Liver (tissue), 9 donors: ENCODE measurements around the gene SPEG. TPM values are rescaled to one million over a fixed set of nuclear protein-coding genes. Genes with fewer than 3 reads are reported as not detected.

Source experiments
- DNase-seq: peaks from one replicate; pipeline ENCODE4 v3.0.0-alpha.2; 2017; ENCODE audit warnings: low spot score
- H3K27ac ChIP-seq, 2 donors: one replicate each; pipeline ENCODE4 v1.7.0; 2013; ENCODE audit warnings: inconsistent platforms in 2 of 2, low read length in 2 of 2, control low read depth in 1 of 2, low read depth in 1 of 2, mild to moderate bottlenecking in 1 of 2
- H3K27me3 ChIP-seq, 4 donors: one replicate each; pipeline versions ENCODE4 v1.6.1 to v1.7.0; 2013; ENCODE audit warnings: low read length in 3 of 4, inconsistent platforms in 1 of 4, mild to moderate bottlenecking in 1 of 4, moderate library complexity in 1 of 4; ENCODE audit not compliant: control insufficient read depth in 4 of 4, insufficient read depth in 4 of 4
- H3K36me3 ChIP-seq, 4 donors: one replicate each; pipeline versions ENCODE4 v1.6.1 to v1.7.0; 2013; ENCODE audit warnings: low read length in 3 of 4, mild to moderate bottlenecking in 3 of 4, low read depth in 1 of 4, moderate library complexity in 1 of 4; ENCODE audit not compliant: control insufficient read depth in 4 of 4, insufficient read depth in 3 of 4
- H3K4me1 ChIP-seq, 4 donors: one replicate each; pipeline versions ENCODE4 v1.6.1 to v1.7.0; 2013; ENCODE audit warnings: low read length in 3 of 4, mild to moderate bottlenecking in 3 of 4, moderate library complexity in 1 of 4; ENCODE audit not compliant: control insufficient read depth in 4 of 4, insufficient read depth in 4 of 4
- H3K4me3 ChIP-seq, 3 donors: one replicate each; pipeline versions ENCODE4 v1.6.1 to v1.7.0; 2013; ENCODE audit warnings: low read length in 3 of 3, control low read depth in 1 of 3, low read depth in 1 of 3, mild to moderate bottlenecking in 1 of 3
- H3K9ac ChIP-seq, 2 donors: one replicate each; pipeline ENCODE4 v1.7.0; 2013; ENCODE audit warnings: low read length in 2 of 2, mild to moderate bottlenecking in 2 of 2, moderate library complexity in 2 of 2, control low read depth in 1 of 2, low read depth in 1 of 2
- H3K9me3 ChIP-seq, 4 donors: one replicate each; pipeline versions ENCODE4 v1.6.1 to v1.7.0; 2013; ENCODE audit warnings: low read length in 3 of 4; ENCODE audit not compliant: control insufficient read depth in 4 of 4
- ATF3 ChIP-seq: IDR thresholded peaks from 2 replicates; pipeline ENCODE4 v1.6.1; 2016; ENCODE audit warnings: antibody characterized with exemption
- CTCF ChIP-seq: fragments of 150-350 bp; IDR thresholded peaks from 2 replicates; pipeline ENCODE4 v1.5.1; 2017; ENCODE audit warnings: improper control_type of control experiment, low read depth, low read length; ENCODE audit not compliant: missing input control
- EGR1 ChIP-seq, 2 donors: IDR thresholded peaks; 2 replicates each; pipeline ENCODE4 v1.6.1; 2016 to 2018; ENCODE audit warnings: antibody characterized with exemption in 2 of 2, low read depth in 2 of 2
- FOXA1 ChIP-seq: IDR thresholded peaks from 2 replicates; pipeline ENCODE4 v1.6.1; 2016; ENCODE audit warnings: antibody characterized with exemption
- FOXA2 ChIP-seq: IDR thresholded peaks from 2 replicates; pipeline ENCODE4 v1.6.1; 2016; ENCODE audit warnings: antibody characterized with exemption
- GABPA ChIP-seq, 2 donors: IDR thresholded peaks in 1 of 2; conservative IDR thresholded peaks in 1 of 2; 2 replicates each; pipeline ENCODE4 v1.6.1; 2016; ENCODE audit warnings: antibody characterized with exemption in 2 of 2, mild to moderate bottlenecking in 1 of 2, moderate library complexity in 1 of 2
- HNF4A ChIP-seq, 2 donors: conservative IDR thresholded peaks; 2 replicates each; pipeline ENCODE4 v1.6.1; 2016; ENCODE audit warnings: antibody characterized with exemption in 2 of 2, mild to moderate bottlenecking in 2 of 2
- HNF4G ChIP-seq: IDR thresholded peaks from 2 replicates; pipeline ENCODE4 v1.6.1; 2016; ENCODE audit warnings: antibody characterized with exemption
- JUND ChIP-seq, 2 donors: IDR thresholded peaks; 2 replicates each; pipeline ENCODE4 v1.6.1; 2016; ENCODE audit warnings: antibody characterized with exemption in 2 of 2
- MAX ChIP-seq: IDR thresholded peaks from 2 replicates; pipeline ENCODE4 v1.6.1; 2016; ENCODE audit warnings: antibody characterized with exemption
- NR2F2 ChIP-seq: IDR thresholded peaks from 2 replicates; pipeline ENCODE4 v1.6.1; 2016; ENCODE audit warnings: antibody characterized with exemption
- RAD21 ChIP-seq, 2 donors: IDR thresholded peaks; 2 replicates each; pipeline ENCODE4 v1.6.1; 2016; ENCODE audit warnings: antibody characterized with exemption in 2 of 2, mild to moderate bottlenecking in 2 of 2
- REST ChIP-seq: IDR thresholded peaks from 2 replicates; pipeline ENCODE4 v1.6.1; 2016; ENCODE audit warnings: antibody characterized with exemption, mild to moderate bottlenecking
- RXRA ChIP-seq, 2 donors: IDR thresholded peaks; 2 replicates each; pipeline ENCODE4 v1.6.1; 2017 to 2018; ENCODE audit warnings: antibody characterized with exemption in 2 of 2, mild to moderate bottlenecking in 1 of 2
- SP1 ChIP-seq: IDR thresholded peaks from 2 replicates; pipeline ENCODE4 v1.6.1; 2018; ENCODE audit warnings: antibody characterized with exemption, mild to moderate bottlenecking
- TAF1 ChIP-seq: conservative IDR thresholded peaks from 2 replicates; pipeline ENCODE4 v1.6.1; 2016; ENCODE audit warnings: antibody characterized with exemption, mild to moderate bottlenecking
- YY1 ChIP-seq: IDR thresholded peaks from 2 replicates; pipeline ENCODE4 v1.6.1; 2016; ENCODE audit warnings: antibody characterized with exemption, mild to moderate bottlenecking
- ZBTB33 ChIP-seq: IDR thresholded peaks from 2 replicates; pipeline ENCODE4 v1.6.1; 2016; ENCODE audit warnings: antibody characterized with exemption
- WGBS: extraction: QIAGEN DNeasy Blood & Tissue Kit; methylation state at CpG from one replicate; pipeline ENCODE4 v1.1.7; 2013; 5-methylcytosine and 5-hydroxymethylcytosine counted together
- polyA plus RNA-seq, 2 donors: library from polyadenylated mRNA; stranded (reverse) in 1 of 2; unstranded in 1 of 2; fragments of 200-250 nt in 1 of 2; fragments of >200 nt in 1 of 2; fragmentation: Nextera tagmentation in 1 of 2; extraction: Ambion mirVana in 1 of 2; gene quantifications; one replicate each; pipeline versions ENCODE4 v1.2.1 to v1.2.3, GENCODE V29; 2013 to 2015
- total RNA-seq, 2 donors: library from RNA; depleted of rRNA; stranded (reverse); fragments of >200 nt; gene quantifications; one replicate each; pipeline ENCODE4 v1.2.3, GENCODE V29; 2014
- donor health status: healthy.
- donor health status: healthy.
- donor health status: healthy.
- donor health status: healthy.
- donor health status: healthy.

Gene SPEG
- total and polyA plus RNA-seq, 4 donors = 0.51 to 0.96 (median 0.66) TPM

GRCh38 chr2:219538956-219539788 is 104.5 kb downstream of the SPEG start:
- Histone ChIP-seq H3K4me1 (peaks cover 9 to 19% (median 14%) of the 10 kb centered on the region in 4 donors), H3K36me3 (peaks cover 4 to 24% (median 11%) of the 10 kb centered on the region in 4 donors), H3K9me3 (no peaks in the 10 kb centered on the region), H3K27ac (no peak overlapping the region), H3K27me3 (no peaks in the 10 kb centered on the region), H3K4me3 (no peak overlapping the region), H3K9ac (no peak overlapping the region)
- no peak for DNase-seq
- TF ChIP-seq ZBTB33 (no peak), SP1 (no peak), RXRA (IDR thresholded peaks at IDR 0.05) (no peak), EGR1 (IDR thresholded peaks at IDR 0.05; ENCODE audit: low read depth in 2 of 2) (no peak), YY1 (no peak), REST (no peak), MAX (no peak), GABPA (IDR thresholded peaks at IDR 0.05 in 1 of 2, conservative IDR thresholded peaks at IDR 0.05 in 1 of 2) (no peak), NR2F2 (no peak), ATF3 (no peak), HNF4A (conservative IDR thresholded peaks at IDR 0.05) (no peak), RAD21 (IDR thresholded peaks at IDR 0.05) (no peak), FOXA2 (no peak), CTCF (no peak), FOXA1 (no peak), TAF1 (no peak), JUND (IDR thresholded peaks at IDR 0.05) (no peak), HNF4G (no peak)
- 94% methylated on average over 32 of the region's 32 CpGs for WGBS
